WTC11 (cell line): Measurements from ENCODE around the gene OGDH.

Experiments used
- SMAD4 ChIP-seq: sonication (generic); formaldehyde crosslinking; IDR thresholded peaks from 2 replicates; pipeline ENCODE4 v1.8.0; 2022; ENCODE audit warnings: mild to moderate bottlenecking, missing genetic modification reagents
- SP1 ChIP-seq: sonication (generic); formaldehyde crosslinking; conservative IDR thresholded peaks from 2 replicates; pipeline ENCODE4 v1.8.1; 2022; ENCODE audit warnings: missing genetic modification reagents
- TF ChIP-seq, protein P1 (sequence below): sonication (generic); formaldehyde crosslinking; IDR thresholded peaks from 2 replicates; pipeline ENCODE4 v1.8.0; 2023; ENCODE audit warnings: missing genetic modification reagents

GRCh38 chr7:44604941-44605340, 1.5 kb upstream of the OGDH start:
- TF ChIP-seq SMAD4 (CRISPR knock-in tag): no peak
- TF ChIP-seq, protein P1, sequence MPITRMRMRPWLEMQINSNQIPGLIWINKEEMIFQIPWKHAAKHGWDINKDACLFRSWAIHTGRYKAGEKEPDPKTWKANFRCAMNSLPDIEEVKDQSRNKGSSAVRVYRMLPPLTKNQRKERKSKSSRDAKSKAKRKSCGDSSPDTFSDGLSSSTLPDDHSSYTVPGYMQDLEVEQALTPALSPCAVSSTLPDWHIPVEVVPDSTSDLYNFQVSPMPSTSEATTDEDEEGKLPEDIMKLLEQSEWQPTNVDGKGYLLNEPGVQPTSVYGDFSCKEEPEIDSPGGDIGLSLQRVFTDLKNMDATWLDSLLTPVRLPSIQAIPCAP (CRISPR knock-in tag): no peak
- TF ChIP-seq SP1: no peak
